PC-9 (cell line): ENCODE results near the gene COL4A1. TPM values are rescaled to one million over a fixed set of nuclear protein-coding genes. Genes with fewer than 3 reads are reported as not detected.

Experiments
- BruUV-seq: library from RNA; stranded (reverse); fragments of 400-500 nt; replicated peaks from 2 replicates; lab custom pipeline; 2021; lab: Mats Ljungman, UMichigan
- CTCF ChIA-PET: fragments of 300-600 bp; sonication (Branson Sonifier 250); formaldehyde crosslinking; loops from one replicate; lab custom pipeline; 2022; ENCODE audit warnings: antibody characterized with exemption; lab: Charles Lee
- POLR2A ChIA-PET: fragments of 300-600 bp; sonication (Branson Sonifier 250); formaldehyde crosslinking; loops from one replicate; lab custom pipeline; 2022; ENCODE audit warnings: antibody characterized with exemption; ENCODE audit not compliant: unreplicated experiment; lab: Charles Lee
- DNase-seq, 2 experiments: peaks; one replicate each; pipeline versions ENCODE4 v3.0.0 to v3.0.0-alpha.2; 2015 to 2022; ENCODE audit warnings: mixed read lengths in 1 of 2
- H2AFZ ChIP-seq: fragments of 200-600 bp; sonication (generic); 2 replicates; pipeline ENCODE4 v1.8.1; 2017; ENCODE audit warnings: antibody characterized with exemption
- H3F3A ChIP-seq: fragments of 200-600 bp; sonication (generic); 2 replicates; pipeline ENCODE4 v1.8.1; 2017; ENCODE audit warnings: antibody characterized with exemption, mild to moderate bottlenecking, low read depth; ENCODE audit not compliant: insufficient read depth
- H3K27ac ChIP-seq: fragments of 200-600 bp; sonication (generic); 2 replicates; pipeline ENCODE4 v1.6.1; 2016; ENCODE audit warnings: mixed run types
- H3K27me3 ChIP-seq: fragments of 200-600 bp; sonication (generic); 2 replicates; pipeline ENCODE4 v1.6.1; 2016; ENCODE audit warnings: low read depth, mixed run types; ENCODE audit not compliant: insufficient read depth
- H3K36me3 ChIP-seq: fragments of 200-600 bp; sonication (generic); 2 replicates; pipeline ENCODE4 v1.6.1; 2016; ENCODE audit warnings: low read depth, mixed run types
- H3K4me1 ChIP-seq: fragments of 200-600 bp; sonication (generic); replicated peaks from 2 replicates; pipeline ENCODE4 v1.6.1; 2016; ENCODE audit warnings: mixed run types; ENCODE audit not compliant: insufficient read depth
- H3K4me2 ChIP-seq: fragments of 200-600 bp; sonication (generic); 2 replicates; pipeline ENCODE4 v1.6.1; 2017; ENCODE audit warnings: mixed run types
- H3K4me3 ChIP-seq: fragments of 200-600 bp; sonication (generic); 2 replicates; pipeline ENCODE4 v1.6.1; 2016; ENCODE audit warnings: mixed run types
- H3K79me2 ChIP-seq: fragments of 200-600 bp; sonication (generic); 2 replicates; pipeline ENCODE4 v1.6.1; 2017; ENCODE audit warnings: low read depth, mixed run types
- H3K9me2 ChIP-seq: fragments of 200-600 bp; sonication (generic); 2 replicates; pipeline ENCODE4 v1.8.1; 2017; ENCODE audit warnings: mild to moderate bottlenecking; ENCODE audit not compliant: insufficient read depth
- H3K9me3 ChIP-seq: fragments of 200-600 bp; sonication (generic); 2 replicates; pipeline ENCODE4 v1.8.1; 2016; ENCODE audit warnings: low read depth; ENCODE audit not compliant: insufficient read depth
- H4K20me1 ChIP-seq: fragments of 200-600 bp; sonication (generic); 2 replicates; pipeline ENCODE4 v1.8.1; 2017; ENCODE audit not compliant: insufficient read depth
- CTCF ChIP-seq: fragments of 200-600 bp; sonication (generic); conservative IDR thresholded peaks from 2 replicates; pipeline ENCODE4 v1.6.1; 2017; ENCODE audit warnings: mixed run types, antibody characterized with exemption, mild to moderate bottlenecking, moderate library complexity
- EZH2 ChIP-seq: fragments of 200-600 bp; sonication (generic); IDR thresholded peaks from 2 replicates; pipeline ENCODE4 v1.8.0; 2017; ENCODE audit warnings: antibody characterized with exemption, low read depth
- intact Hi-C: fragments of 100-400 bp; cut with micrococcal nuclease; formaldehyde crosslinking; loops from one replicate; pipeline ENCODE4 v1.10.0; 2022; ENCODE audit not compliant: unreplicated experiment
- total RNA-seq: library from RNA; stranded (reverse); gene quantifications from 2 replicates; pipeline ENCODE4 v1.2.3, GENCODE V29; 2021

COL4A1 gene
- total RNA-seq, 1 experiment from 2014 or later: 24.5 TPM

GRCh38 chr13:110317496-110318195 is 10.7 kb upstream of the COL4A1 start:
- no peak for TF ChIP-seq EZH2
- TF ChIP-seq CTCF: no peak
- H3K27ac ChIP-seq: no peak overlapping the region

GRCh38 chr13:110317093-110317492 is 10.1 kb upstream of the COL4A1 start:
- Histone ChIP-seq H4K20me1 (no peaks in the 10 kb centered on the region), H3K4me1 (peaks cover 56% of the 10 kb centered on the region), H3K4me2 (no peak overlapping the region), H3K9me3 (no peaks in the 10 kb centered on the region), H3K9me2 (no peaks in the 10 kb centered on the region), H3F3A (peaks cover 50% of the 10 kb centered on the region), H3K27me3 (no peaks in the 10 kb centered on the region), H3K4me3 (no peak overlapping the region), H2AFZ (no peak overlapping the region), H3K79me2 (no peaks in the 10 kb centered on the region), H3K27ac (no peak overlapping the region), H3K36me3 (no peaks in the 10 kb centered on the region)
- POLR2A ChIA-PET: no interaction called here
- no TSS peak for BruUV-seq
- peak in 1 of 2 experiments; percentile 18 for DNase-seq
- CTCF ChIA-PET: no interaction called here
- intact Hi-C loops: no loop called here
- no peak for TF ChIP-seq CTCF
- no peak for TF ChIP-seq EZH2

More at GRCh38 chr13:110317496-110318195, 10.7 kb upstream of the COL4A1 start:
- intact Hi-C loops: no loop called here
- H3K4me3 ChIP-seq: no peak overlapping the region
- no peak for DNase-seq
- H3K27me3 ChIP-seq: no peaks in the 10 kb centered on the region
- peaks cover 51% of the 10 kb centered on the region for H3K4me1 ChIP-seq
- H3K79me2 ChIP-seq: no peaks in the 10 kb centered on the region
- H2AFZ ChIP-seq: no peak overlapping the region
- H3K9me3 ChIP-seq: no peaks in the 10 kb centered on the region
- ChIA-PET CTCF (no interaction called here), POLR2A (no interaction called here)
- no peaks in the 10 kb centered on the region for H4K20me1 ChIP-seq
- H3K9me2 ChIP-seq: no peaks in the 10 kb centered on the region
- BruUV-seq: no TSS peak
- H3K4me2 ChIP-seq: no peak overlapping the region
- no peaks in the 10 kb centered on the region for H3K36me3 ChIP-seq
- H3F3A ChIP-seq: peaks cover 45% of the 10 kb centered on the region

GRCh38 chr13:110316196-110316595 is 9.2 kb upstream of the COL4A1 start:
- Histone ChIP-seq H3K4me1 (peaks cover 50% of the 10 kb centered on the region), H2AFZ (no peak overlapping the region), H3F3A (peaks cover 48% of the 10 kb centered on the region), H3K9me2 (no peaks in the 10 kb centered on the region), H3K79me2 (no peaks in the 10 kb centered on the region), H3K4me3 (no peak overlapping the region), H3K27me3 (no peaks in the 10 kb centered on the region), H4K20me1 (no peaks in the 10 kb centered on the region), H3K4me2 (no peak overlapping the region), H3K9me3 (no peaks in the 10 kb centered on the region), H3K36me3 (no peaks in the 10 kb centered on the region), H3K27ac (no peak overlapping the region)
- CTCF ChIA-PET: no interaction called here
- intact Hi-C loops: no loop called here
- TF ChIP-seq EZH2 (no peak), CTCF (no peak)
- BruUV-seq: no TSS peak
- no peak for DNase-seq
- POLR2A ChIA-PET: no interaction called here
